HepG2 (cell line): ENCODE data around the gene BOD1L1. TPM values are rescaled to one million over a fixed set of nuclear protein-coding genes. Genes with fewer than 3 reads are reported as not detected.

Source experiments
- ATAC-seq: fragments of 200-7000 bp; cut with Tn5 transposase; 3 replicates; pipeline ENCODE4 v1.9.1; 2020; ENCODE audit warnings: mild to moderate bottlenecking, moderate library complexity
- BruUV-seq: library from RNA; stranded (reverse); fragments of 400-500 nt; replicated peaks from 2 replicates; lab custom pipeline; 2021; lab: Mats Ljungman, UMichigan
- CTCF ChIA-PET: fragments of 300-600 bp; formaldehyde crosslinking; extraction: SDS; loops from one replicate; lab custom pipeline; 2021; ENCODE audit warnings: low total read pairs, inconsistent platforms, low intra/inter-chr PET ratio; lab: Yijun Ruan, JAX
- POLR2A ChIA-PET: fragments of 350-600 bp; sonication (Branson Sonifier 250); formaldehyde crosslinking; loops from one replicate; lab custom pipeline; 2020; ENCODE audit warnings: antibody characterized with exemption, inconsistent platforms; lab: Yijun Ruan, JAX
- DNase-seq: peaks from one replicate; pipeline ENCODE4 v3.0.0-alpha.2; 2015; ENCODE audit warnings: low spot score
- FAIRE-seq: peaks from 3 replicates; lab custom pipeline; 2011; peaks lifted over from hg19 to GRCh38; lab: Jason Lieb, UNC
- H2AFZ ChIP-seq: one replicate; pipeline ENCODE4 v1.6.1; 2011; ENCODE audit warnings: low read length, inconsistent platforms
- H3K27ac ChIP-seq: fragments of 300-600 bp; 3 replicates; pipeline ENCODE4 v1.8.0; 2011; ENCODE audit warnings: mixed run types, mild to moderate bottlenecking, mixed read lengths, low read length, inconsistent platforms; ENCODE audit not compliant: insufficient read depth; ENCODE audit errors: extremely low read length
- H3K27me3 ChIP-seq, 2 experiments: fragments of 200-600 bp in 1 of 2; 2 replicates in 1 of 2; 3 replicates in 1 of 2; pipeline versions ENCODE4 v1.6.0 to v1.8.0; 2011; ENCODE audit warnings: low read length in 2 of 2, mild to moderate bottlenecking in 2 of 2, moderate library complexity in 2 of 2, inconsistent platforms in 1 of 2; ENCODE audit not compliant: insufficient read depth in 2 of 2, control insufficient read depth in 1 of 2
- H3K36me3 ChIP-seq, 2 experiments: fragments of 200-600 bp in 1 of 2; replicated peaks in 1 of 2; 2 replicates in 1 of 2; 3 replicates in 1 of 2; pipeline versions ENCODE4 v1.5.1 to v1.8.0; 2011; ENCODE audit warnings: low read length in 2 of 2, inconsistent platforms in 1 of 2; ENCODE audit not compliant: insufficient read depth in 2 of 2, control insufficient read depth in 1 of 2
- H3K4me1 ChIP-seq: 2 replicates; pipeline ENCODE4 v1.5.1; 2012; ENCODE audit warnings: low read length, inconsistent platforms; ENCODE audit not compliant: insufficient read depth
- H3K4me2 ChIP-seq: 2 replicates; pipeline ENCODE4 v1.6.0; 2011; ENCODE audit warnings: low read depth, low read length, inconsistent platforms
- H3K4me3 ChIP-seq, 3 experiments: fragments of 200-600 bp in 1 of 3; sonication (generic), shearing (Covaris generic) in 1 of 3; replicated peaks in 1 of 3; 2 replicates each; pipeline ENCODE4 v1.5.1; 2011 to 2016; ENCODE audit warnings: low read length in 3 of 3, inconsistent platforms in 2 of 3, low read depth in 2 of 3, mild to moderate bottlenecking in 2 of 3, control low read depth in 1 of 3, mixed read lengths in 1 of 3; ENCODE audit not compliant: insufficient read depth in 1 of 3
- H3K79me2 ChIP-seq: one replicate; pipeline ENCODE4 v1.6.1; 2011; ENCODE audit warnings: low read length, inconsistent platforms; ENCODE audit not compliant: insufficient read depth
- H3K9ac ChIP-seq: 2 replicates; pipeline ENCODE4 v1.6.0; 2011; ENCODE audit warnings: mild to moderate bottlenecking, low read depth, low read length, inconsistent platforms; ENCODE audit not compliant: insufficient read depth
- H3K9me3 ChIP-seq: 2 replicates; pipeline ENCODE4 v1.5.1; 2012; ENCODE audit warnings: mild to moderate bottlenecking, low read length
- H4K20me1 ChIP-seq: 2 replicates; pipeline ENCODE4 v1.6.0; 2011; ENCODE audit warnings: inconsistent platforms, mild to moderate bottlenecking, low read length, moderate library complexity; ENCODE audit not compliant: insufficient read depth
- MAFF ChIP-seq: IDR thresholded peaks from 2 replicates; pipeline ENCODE4 v1.6.1; 2011; ENCODE audit warnings: low read depth, low read length, improper control_type of control experiment
- MAFK ChIP-seq, 2 experiments: IDR thresholded peaks in 1 of 2; conservative IDR thresholded peaks in 1 of 2; 2 replicates each; pipeline ENCODE4 v1.6.1; 2011; ENCODE audit warnings: improper control_type of control experiment in 2 of 2, low read length in 2 of 2
- MIER3 ChIP-seq: IDR thresholded peaks from 2 replicates; pipeline ENCODE4 v1.6.1; 2016; ENCODE audit warnings: missing compliant biosample characterization, borderline replicate concordance
- NFATC3 ChIP-seq: sonication (generic); formaldehyde crosslinking; IDR thresholded peaks from 2 replicates; pipeline ENCODE4 v1.5.1; 2020; ENCODE audit warnings: mild to moderate bottlenecking, missing genetic modification reagents
- SKI ChIP-seq: fragments of 450-650 bp; IDR thresholded peaks from one replicate; pipeline ENCODE4 v1.6.1; 2018; ENCODE audit warnings: mild to moderate bottlenecking; ENCODE audit not compliant: partially characterized antibody
- TGIF2 ChIP-seq: IDR thresholded peaks from 2 replicates; pipeline ENCODE4 v1.6.1; 2016; ENCODE audit warnings: control low read depth, missing compliant biosample characterization
- ZFAT ChIP-seq: sonication (generic); formaldehyde crosslinking; conservative IDR thresholded peaks from 2 replicates; pipeline ENCODE4 v1.8.1; 2023; ENCODE audit warnings: missing genetic modification reagents, inconsistent platforms
- ZNF549 ChIP-seq: sonication (generic); formaldehyde crosslinking; IDR thresholded peaks from 2 replicates; pipeline ENCODE4 v1.5.0; 2020; ENCODE audit warnings: missing genetic modification reagents
- WGBS: methylation state at CpG from one replicate; pipeline ENCODE4 v1.1.6; 2017; ENCODE audit warnings: low lambda C conversion rate; 5-methylcytosine and 5-hydroxymethylcytosine counted together
- in situ Hi-C: cut with HindIII; loops from 2 replicates; pipeline ENCODE4 v1.10.0; 2017; ENCODE audit warnings: low pct_unique_long_range_greater_than_20kb; ENCODE audit not compliant: extremely low pct_ligation_motif_present
- intact Hi-C: fragments of 100-400 bp; cut with micrococcal nuclease; formaldehyde crosslinking; loops from one replicate; pipeline ENCODE4 v1.10.0; 2022; ENCODE audit not compliant: unreplicated experiment
- polyA plus RNA-seq, 8 experiments: library from polyadenylated mRNA; depleted of rRNA in 3 of 8; stranded (reverse) in 7 of 8; unstranded in 1 of 8; fragments of >200 nt; fragmentation: Illumina TruSeq in 4 of 8; extraction: Trizol in 4 of 8; gene quantifications; 2 replicates each; pipeline versions ENCODE4 v1.2.1 to v1.2.3, GENCODE V29; 2011 to 2016; ENCODE audit warnings: low read depth in 4 of 8, missing spikeins in 1 of 8, mixed read lengths in 1 of 8; ENCODE audit not compliant: insufficient read depth in 1 of 8
- total RNA-seq, 5 experiments: library from RNA; depleted of rRNA; stranded (reverse); fragments of >200 nt; fragmentation: Illumina TruSeq; extraction: Trizol; gene quantifications; 2 replicates each; pipeline ENCODE4 v1.2.3, GENCODE V29; 2016; ENCODE audit warnings: low read depth in 1 of 5

Gene BOD1L1
- total and polyA plus RNA-seq, 2 of the 13 experiments (the other 11 are each of a cell fraction or from before 2014, with no cell fraction given): 11.7 to 17.9 TPM

GRCh38 chr4:13665701-13666660 lies 38.5 kb upstream of the BOD1L1 start:
- TF ChIP-seq TGIF2 (no peak), ZNF549 (CRISPR knock-in tag) (no peak)
- no peak for ATAC-seq
- ChIA-PET POLR2A (no interaction called here), CTCF (no interaction called here)
- no peaks in the 10 kb centered on the region for H3K9me3 ChIP-seq
- H3K4me2 ChIP-seq: no peak overlapping the region
- no peaks in the 10 kb centered on the region for H3K4me1 ChIP-seq
- H3K79me2 ChIP-seq: no peaks in the 10 kb centered on the region
- no TSS peak for BruUV-seq
- H3K27me3 ChIP-seq: no peaks in the 10 kb centered on the region
- no peak overlapping the region for H3K4me3 ChIP-seq
- no peak overlapping the region for H2AFZ ChIP-seq
- in situ Hi-C loops (loop anchor here (25.0 kb wide), 1 partner anchor 296 kb away; no protein-coding TSS in a partner anchor), intact Hi-C loops (no loop called here)
- FAIRE-seq: no peak
- no peak for DNase-seq
- 18% methylated on average over 5 of the region's 5 CpGs for WGBS
- no peak overlapping the region for H3K27ac ChIP-seq
- no peak overlapping the region for H3K9ac ChIP-seq
- no peaks in the 10 kb centered on the region for H3K36me3 ChIP-seq
- no peaks in the 10 kb centered on the region for H4K20me1 ChIP-seq

- Histone ChIP-seq H3K9me3 (no peaks in the 10 kb centered on the region), H3K9ac (no peak overlapping the region), H3K36me3 (no peaks in the 10 kb centered on the region), H3K4me1 (no peaks in the 10 kb centered on the region), H3K27ac (no peak overlapping the region), H3K79me2 (no peaks in the 10 kb centered on the region), H2AFZ (no peak overlapping the region), H3K27me3 (no peaks in the 10 kb centered on the region; a peak in 1 of 5 replicates), H3K4me3 (no peak overlapping the region), H3K4me2 (no peak overlapping the region)
- no peak for FAIRE-seq
- ATAC-seq: no peak
- intact Hi-C loops: loop anchor here (5.0 to 10.0 kb wide), 5 partner anchors 285 to 1535 kb away; partner anchors contain the start of gene CPEB2
- CTCF ChIA-PET: no interaction called here
- BruUV-seq: no TSS peak
- WGBS: 26% methylated on average over 6 of the region's 6 CpGs
- POLR2A ChIA-PET: no interaction called here
- in situ Hi-C loops: loop anchor here (25.0 kb wide), 1 partner anchor 303 kb away; no protein-coding TSS in a partner anchor
- TF ChIP-seq NFATC3 (no peak), MAFF (peak; percentile 75), SKI (no peak), MAFK (conservative IDR thresholded peaks at IDR 0.05 in 1 of 2, IDR thresholded peaks at IDR 0.05 in 1 of 2; ENCODE audit: low read length in 2 of 2) (peak; percentile 49 to 75), ZFAT (CRISPR knock-in tag) (no peak), MIER3 (CRISPR knock-in tag) (no peak)
- TF ChIP-seq, all 625 proteins: peak for 2
- no peaks in the 10 kb centered on the region for H4K20me1 ChIP-seq
- no peak for DNase-seq
Measured at GRCh38 chr4:13659341-13660070, 32.0 kb upstream of the BOD1L1 start.
